Left lung (tissue), 10 donors: ENCODE data around the gene ZDHHC13. TPM values are rescaled to one million over a fixed set of nuclear protein-coding genes. Genes with fewer than 3 reads are reported as not detected.

Experiments used
- ATAC-seq: fragments of 200-7000 bp; cut with Tn5 transposase; one replicate; pipeline ENCODE4 v1.9.1; 2020; ENCODE audit warnings: moderate library complexity
- DNase-seq, 4 donors: peaks; one replicate each; pipeline ENCODE4 v3.0.0-alpha.2; 2013 to 2020
- H3K27ac ChIP-seq, 2 donors: fragments of 200-600 bp; sonication (generic) in 1 of 2; one replicate each; pipeline versions ENCODE4 v1.5.0 to v1.8.0; 2020 to 2021
- H3K27me3 ChIP-seq, 2 donors: fragments of 200-600 bp; sonication (generic) in 1 of 2; one replicate each; pipeline versions ENCODE4 v1.5.0 to v1.8.0; 2020 to 2021
- H3K36me3 ChIP-seq, 2 donors: fragments of 200-600 bp; sonication (generic) in 1 of 2; one replicate each; pipeline versions ENCODE4 v1.5.0 to v1.8.0; 2020 to 2021
- H3K4me1 ChIP-seq, 2 donors: fragments of 200-600 bp; one replicate each; pipeline ENCODE4 v1.8.0; 2021
- H3K4me3 ChIP-seq, 2 donors: fragments of 200-600 bp; sonication (generic) in 1 of 2; one replicate each; pipeline versions ENCODE4 v1.5.0 to v1.8.0; 2020 to 2021; ENCODE audit warnings: mild to moderate bottlenecking in 1 of 2
- H3K9me3 ChIP-seq, 2 donors: fragments of 200-600 bp; sonication (generic) in 1 of 2; one replicate each; pipeline versions ENCODE4 v1.5.0 to v1.8.0; 2020 to 2021
- CTCF ChIP-seq, 2 donors: fragments of 200-600 bp; sonication (generic) in 1 of 2; IDR thresholded peaks; one replicate each; pipeline versions ENCODE4 v1.5.0 to v1.8.0; 2021; ENCODE audit warnings: antibody characterized with exemption in 2 of 2
- intact Hi-C, 2 donors: fragments of 100-400 bp; cut with DNase I; formaldehyde crosslinking; loops; one replicate each; pipeline versions ENCODE4 v1.11.2 to v1.14.2; 2022
- polyA plus RNA-seq, 6 donors: library from polyadenylated mRNA; unstranded; fragments of 120-200 nt; gene quantifications; one replicate each; pipeline ENCODE4 v1.2.1, GENCODE V29; 2013; ENCODE audit not compliant: insufficient read length in 6 of 6
- total RNA-seq, 2 donors: library from RNA; stranded (reverse); fragmentation: NEBNext Ultra II Directional; extraction: Animal tissue kit (Norgen Biotek cat#: 25700); gene quantifications; one replicate each; pipeline ENCODE4 v1.2.1, GENCODE V29; 2021
- donor health status: DM: no; HTN: yes; CAD: no.
- donor health status: DM: no; HTN: no; CAD: no.

Gene ZDHHC13
- total and polyA plus RNA-seq, 8 donors, result 13.7 to 37.9 (median 25.0) TPM

GRCh38 chr11:19105011-19105410 is 12.0 kb upstream of the ZDHHC13 start:
- ATAC-seq (no peak), DNase-seq (no peak)
- H3K36me3 ChIP-seq, result no peaks in the 10 kb centered on the region
- peaks cover 0 to 6% of the 10 kb centered on the region in 2 donors for H3K27me3 ChIP-seq
- H3K9me3 ChIP-seq, result peaks cover 0 to 3% of the 10 kb centered on the region in 2 donors
- H3K4me3 ChIP-seq, result no peak overlapping the region
- no peak overlapping the region for H3K27ac ChIP-seq
- no peak for TF ChIP-seq CTCF (IDR thresholded peaks at IDR 0.05)
- intact Hi-C loops, result no loop called here
- H3K4me1 ChIP-seq, result no peaks in the 10 kb centered on the region

- H3K27ac ChIP-seq, result no peak overlapping the region
- no peaks in the 10 kb centered on the region for H3K4me1 ChIP-seq
- H3K36me3 ChIP-seq, result no peaks in the 10 kb centered on the region
- H3K9me3 ChIP-seq, result no peaks in the 10 kb centered on the region
- DNase-seq (no peak), ATAC-seq (no peak)
- intact Hi-C loops, result no loop called here
- peaks cover 0 to 6% of the 10 kb centered on the region in 2 donors for H3K27me3 ChIP-seq
- no peak for TF ChIP-seq CTCF (IDR thresholded peaks at IDR 0.05)
- no peak overlapping the region for H3K4me3 ChIP-seq
These were observed 9.8 kb upstream of the ZDHHC13 start for GRCh38 chr11:19107125-19107524.

- H3K9me3 ChIP-seq, result no peaks in the 10 kb centered on the region
- no peak overlapping the region for H3K27ac ChIP-seq
- TF ChIP-seq CTCF (IDR thresholded peaks at IDR 0.05), result no peak
- H3K4me3 ChIP-seq, result no peak overlapping the region
- intact Hi-C loops, result no loop called here
- no peak for ATAC-seq
- H3K27me3 ChIP-seq, result peaks cover 0 to 6% of the 10 kb centered on the region in 2 donors
- DNase-seq, result no peak
- H3K36me3 ChIP-seq, result no peaks in the 10 kb centered on the region
- H3K4me1 ChIP-seq, result no peaks in the 10 kb centered on the region
These were observed 6.7 kb upstream of the ZDHHC13 start for GRCh38 chr11:19110295-19110694.

DNA sequence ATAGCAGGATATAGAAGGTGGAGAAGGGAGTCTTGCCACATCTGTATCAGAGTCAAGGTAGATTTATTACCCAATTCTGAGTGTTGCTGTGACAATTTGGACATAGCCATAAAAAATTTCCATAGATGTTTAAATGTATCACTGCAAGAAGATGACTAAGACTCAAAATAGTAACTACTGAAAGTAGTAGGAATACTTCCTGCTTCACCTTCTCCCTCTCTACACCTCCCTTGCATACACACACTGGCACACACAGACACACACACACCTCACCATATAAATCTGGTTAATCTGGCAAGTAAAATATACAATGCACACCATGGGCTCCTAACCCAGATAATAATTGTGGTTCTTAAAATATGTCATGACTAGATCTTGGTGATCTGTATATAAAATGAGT is 5.2 kb upstream of the ZDHHC13 start:
- H3K27me3 ChIP-seq, result peaks cover 0 to 14% of the 10 kb centered on the region in 2 donors
- peaks cover 0 to 7% of the 10 kb centered on the region in 2 donors for H3K4me1 ChIP-seq
- no peak overlapping the region for H3K4me3 ChIP-seq
- no peaks in the 10 kb centered on the region for H3K9me3 ChIP-seq
- DNase-seq, result no peak
- intact Hi-C loops, result no loop called here
- no peak overlapping the region for H3K27ac ChIP-seq
- no peak for ATAC-seq
- no peak for TF ChIP-seq CTCF (IDR thresholded peaks at IDR 0.05)
- H3K36me3 ChIP-seq, result no peaks in the 10 kb centered on the region

- ATAC-seq (no peak), DNase-seq (no peak)
- H3K36me3 ChIP-seq, result no peaks in the 10 kb centered on the region
- H3K4me1 ChIP-seq, result peaks cover 0 to 37% of the 10 kb centered on the region in 2 donors
- no peaks in the 10 kb centered on the region for H3K9me3 ChIP-seq
- TF ChIP-seq CTCF (IDR thresholded peaks at IDR 0.05), result no peak
- no peak overlapping the region for H3K27ac ChIP-seq
- intact Hi-C loops, result no loop called here
- H3K27me3 ChIP-seq, result peaks cover 0 to 16% of the 10 kb centered on the region in 2 donors
- peak overlapping the region; percentile 85 to 91 for H3K4me3 ChIP-seq
These were observed 545 bp upstream of the ZDHHC13 start for GRCh38 chr11:19116276-19116970.
